GM21367 (cell line): ENCODE measurements around the gene SKOR1.

Experiments used
- ATAC-seq: cut with Tn5 transposase; IDR thresholded peaks from one replicate; pipeline ENCODE4 v1.9.1; 2021; ENCODE audit not compliant: unreplicated experiment

SKOR1 gene

DNA sequence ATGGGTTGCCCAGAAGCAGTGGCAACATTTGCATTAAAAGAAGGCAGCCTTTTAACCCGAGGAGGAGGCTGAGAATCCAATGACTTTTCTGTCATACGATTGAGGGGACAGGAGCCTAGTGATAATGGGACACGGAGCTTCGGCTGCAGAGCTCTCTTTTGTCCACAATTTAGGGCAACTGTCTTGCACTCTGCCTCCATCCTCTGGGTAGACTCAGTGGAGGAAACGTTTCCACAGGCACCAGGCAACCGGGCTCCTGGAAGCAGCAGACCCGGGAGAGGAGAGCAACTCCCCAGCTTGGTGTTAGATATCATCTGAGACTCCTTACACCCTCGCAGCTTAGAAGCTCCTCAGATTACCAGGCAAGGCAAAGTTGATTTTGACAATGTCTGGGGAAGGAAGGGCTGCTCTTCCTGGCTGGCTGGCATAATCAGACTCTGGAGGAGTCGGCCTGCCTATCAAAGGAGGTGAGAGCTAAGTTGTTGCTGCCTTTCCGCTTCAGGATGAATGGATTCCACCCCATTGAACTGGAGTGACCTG is 58.0 kb downstream of the SKOR1 start:
- no peak for ATAC-seq

DNA sequence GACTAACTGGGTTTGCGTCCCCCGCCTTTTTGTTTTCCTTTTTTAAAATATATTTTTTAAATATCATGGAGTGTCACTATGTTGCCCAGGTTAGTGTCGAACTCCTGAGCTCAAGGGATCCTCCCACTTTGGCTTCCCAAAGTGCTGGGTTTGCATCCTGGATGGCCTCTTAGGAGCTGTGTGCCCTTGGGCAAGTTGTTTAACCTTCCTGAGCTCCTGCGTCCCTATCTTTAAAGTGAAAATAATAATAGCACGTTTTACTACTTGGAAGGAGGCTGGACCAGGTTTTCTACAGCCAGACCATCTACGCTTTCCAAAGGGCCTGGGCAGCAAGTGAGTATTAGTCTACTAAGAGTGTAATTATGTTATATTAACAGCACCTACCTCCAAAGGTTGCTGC is 58.7 kb downstream of the SKOR1 start:
- no peak for ATAC-seq
